Lower lobe of right lung (tissue), 2 donors: ENCODE measurements around the gene SFI1. TPM values are rescaled to one million over a fixed set of nuclear protein-coding genes. Genes with fewer than 3 reads are reported as not detected.

Experiments used
- ATAC-seq, 2 donors: fragments of 200-7000 bp; cut with Tn5 transposase; one replicate each; pipeline ENCODE4 v1.9.1; 2020 to 2022; ENCODE audit warnings: mild to moderate bottlenecking in 2 of 2, moderate library complexity in 2 of 2
- DNase-seq: peaks from one replicate; pipeline ENCODE4 v3.0.0-alpha.2; 2020
- H3K27ac ChIP-seq: fragments of 200-600 bp; one replicate; pipeline ENCODE4 v1.8.0; 2022
- H3K27me3 ChIP-seq: fragments of 200-600 bp; one replicate; pipeline ENCODE4 v1.8.0; 2022; ENCODE audit warnings: low read depth
- H3K36me3 ChIP-seq: fragments of 200-600 bp; one replicate; pipeline ENCODE4 v1.8.0; 2022; ENCODE audit warnings: mild to moderate bottlenecking
- H3K4me1 ChIP-seq: fragments of 200-600 bp; one replicate; pipeline ENCODE4 v1.8.0; 2022
- H3K4me3 ChIP-seq: fragments of 200-600 bp; one replicate; pipeline ENCODE4 v1.8.0; 2022; ENCODE audit warnings: mild to moderate bottlenecking
- H3K9me3 ChIP-seq: fragments of 200-600 bp; one replicate; pipeline ENCODE4 v1.8.0; 2022
- intact Hi-C: fragments of 100-400 bp; cut with DNase I; formaldehyde crosslinking; loops from one replicate; pipeline ENCODE4 v1.11.0; 2022
- total RNA-seq: library from RNA; stranded (reverse); fragmentation: NEBNext Ultra II Directional; extraction: Animal tissue kit (Norgen Biotek cat#: 25700); gene quantifications from one replicate; pipeline ENCODE4 v1.2.1, GENCODE V29; 2021
- TF ChIP-seq, protein P1 (sequence below): fragments of 200-600 bp; IDR thresholded peaks from one replicate; pipeline ENCODE4 v1.8.0; 2022; ENCODE audit warnings: antibody characterized with exemption, mild to moderate bottlenecking
- donor health status: DM: no; HTN: yes; CAD: no; lungs with severe emphysema.

SFI1 gene
- total RNA-seq, 1 donor from 2014 or later, result 37.5 TPM

DNA sequence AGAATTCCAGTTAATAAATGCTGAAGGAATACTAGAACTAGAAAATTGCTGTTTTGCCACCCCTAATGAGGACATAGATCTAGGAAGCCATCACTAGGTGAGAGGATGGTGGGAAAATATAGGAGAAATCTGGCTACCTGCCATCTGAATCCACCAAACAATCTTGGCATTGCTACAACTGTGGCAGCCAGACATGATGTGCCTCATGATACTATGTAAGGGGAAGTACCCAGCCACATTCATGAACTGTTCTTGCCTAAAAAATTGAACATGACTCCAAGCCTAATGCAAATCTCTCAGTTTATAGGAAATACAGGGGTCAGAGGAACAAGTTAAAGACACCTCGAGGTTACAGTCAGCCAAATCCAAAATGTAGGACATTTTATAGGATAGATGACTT lies 72.8 kb downstream of the SFI1 start:
- TF ChIP-seq, protein P1, sequence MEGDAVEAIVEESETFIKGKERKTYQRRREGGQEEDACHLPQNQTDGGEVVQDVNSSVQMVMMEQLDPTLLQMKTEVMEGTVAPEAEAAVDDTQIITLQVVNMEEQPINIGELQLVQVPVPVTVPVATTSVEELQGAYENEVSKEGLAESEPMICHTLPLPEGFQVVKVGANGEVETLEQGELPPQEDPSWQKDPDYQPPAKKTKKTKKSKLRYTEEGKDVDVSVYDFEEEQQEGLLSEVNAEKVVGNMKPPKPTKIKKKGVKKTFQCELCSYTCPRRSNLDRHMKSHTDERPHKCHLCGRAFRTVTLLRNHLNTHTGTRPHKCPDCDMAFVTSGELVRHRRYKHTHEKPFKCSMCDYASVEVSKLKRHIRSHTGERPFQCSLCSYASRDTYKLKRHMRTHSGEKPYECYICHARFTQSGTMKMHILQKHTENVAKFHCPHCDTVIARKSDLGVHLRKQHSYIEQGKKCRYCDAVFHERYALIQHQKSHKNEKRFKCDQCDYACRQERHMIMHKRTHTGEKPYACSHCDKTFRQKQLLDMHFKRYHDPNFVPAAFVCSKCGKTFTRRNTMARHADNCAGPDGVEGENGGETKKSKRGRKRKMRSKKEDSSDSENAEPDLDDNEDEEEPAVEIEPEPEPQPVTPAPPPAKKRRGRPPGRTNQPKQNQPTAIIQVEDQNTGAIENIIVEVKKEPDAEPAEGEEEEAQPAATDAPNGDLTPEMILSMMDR, result no peak
- H3K27me3 ChIP-seq, result no peaks in the 10 kb centered on the region
- no peak overlapping the region for H3K4me3 ChIP-seq
- no peak for ATAC-seq
- intact Hi-C loops, result no loop called here
- DNase-seq, result no peak
- no peaks in the 10 kb centered on the region for H3K4me1 ChIP-seq
- peaks cover 20% of the 10 kb centered on the region for H3K36me3 ChIP-seq
- no peak overlapping the region for H3K27ac ChIP-seq
- no peaks in the 10 kb centered on the region for H3K9me3 ChIP-seq

DNA sequence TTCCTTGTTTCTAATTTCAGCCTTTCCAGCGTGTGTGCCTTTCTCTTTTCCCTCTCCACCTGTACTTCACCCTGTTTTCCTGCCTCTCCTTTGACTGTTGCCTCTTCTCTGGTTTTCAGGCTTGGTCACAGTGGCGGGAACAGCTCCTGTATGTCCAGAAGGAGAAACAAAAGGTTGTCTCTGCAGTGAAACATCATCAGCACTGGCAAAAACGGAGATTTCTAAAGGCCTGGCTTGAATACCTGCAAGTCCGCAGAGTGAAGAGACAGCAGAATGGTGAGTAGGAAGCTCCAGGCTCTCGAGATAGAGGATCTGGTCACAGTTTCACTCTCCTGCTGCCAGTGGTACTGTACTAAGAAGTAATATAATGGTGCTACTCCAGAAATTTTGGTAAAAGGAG lies 76.6 kb downstream of the SFI1 start:
- Histone ChIP-seq H3K27ac (no peak overlapping the region), H3K4me3 (no peak overlapping the region), H3K4me1 (no peaks in the 10 kb centered on the region), H3K27me3 (no peaks in the 10 kb centered on the region), H3K9me3 (no peaks in the 10 kb centered on the region), H3K36me3 (peaks cover 48% of the 10 kb centered on the region)
- intact Hi-C loops, result no loop called here
- TF ChIP-seq, protein P1, result no peak
- ATAC-seq, result no peak
- DNase-seq, result no peak

DNA sequence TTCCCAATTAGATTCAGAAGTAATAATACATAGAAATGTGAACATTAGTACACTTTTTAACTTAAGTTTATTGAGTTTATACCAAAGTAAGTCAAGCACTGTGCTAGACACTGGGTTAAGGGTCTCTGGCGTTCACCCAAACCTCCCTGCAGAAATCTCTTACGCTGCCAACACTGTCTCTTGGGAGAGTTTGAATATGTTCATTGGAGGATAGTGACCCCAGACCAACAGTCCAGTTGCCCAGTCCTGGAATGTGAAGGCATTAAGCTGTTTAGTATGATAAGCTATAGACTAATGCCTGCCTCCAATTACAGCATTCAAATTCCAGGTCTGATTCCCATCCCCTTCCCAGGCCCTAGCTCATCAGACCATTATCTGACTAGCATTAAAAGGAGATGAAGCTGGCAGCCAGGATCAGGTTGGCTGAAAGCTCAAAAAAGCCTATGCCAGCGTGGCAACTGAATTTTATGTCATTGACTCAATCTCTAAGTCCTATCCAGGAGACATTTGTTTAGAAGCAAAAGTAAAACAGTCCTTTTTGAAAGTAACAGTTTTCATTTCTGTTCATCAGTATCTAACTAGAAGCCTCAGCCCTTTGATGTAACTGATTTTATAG lies 77.8 kb downstream of the SFI1 start:
- no peak overlapping the region for H3K4me3 ChIP-seq
- H3K9me3 ChIP-seq, result no peaks in the 10 kb centered on the region
- no peak for DNase-seq
- peaks cover 61% of the 10 kb centered on the region for H3K36me3 ChIP-seq
- no peaks in the 10 kb centered on the region for H3K4me1 ChIP-seq
- no peak overlapping the region for H3K27ac ChIP-seq
- TF ChIP-seq, protein P1, result no peak
- H3K27me3 ChIP-seq, result no peaks in the 10 kb centered on the region
- intact Hi-C loops, result no loop called here
- no peak for ATAC-seq

DNA sequence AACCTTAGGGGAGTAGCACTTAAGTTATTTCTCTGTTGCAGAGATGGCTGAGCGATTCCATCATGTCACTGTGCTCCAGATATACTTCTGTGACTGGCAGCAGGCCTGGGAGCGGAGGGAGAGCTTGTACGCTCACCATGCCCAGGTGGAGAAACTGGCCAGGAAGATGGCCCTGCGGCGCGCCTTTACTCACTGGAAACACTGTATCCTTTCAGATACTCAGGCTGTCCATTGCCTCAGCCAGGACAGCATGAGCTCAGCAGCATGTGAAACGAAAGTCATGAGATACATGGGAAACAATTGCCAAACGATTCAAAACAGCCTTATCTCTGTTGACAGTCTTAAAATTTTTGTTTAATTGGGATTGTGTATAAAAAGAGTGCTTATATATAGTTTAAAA lies 78.9 kb downstream of the SFI1 start:
- no peaks in the 10 kb centered on the region for H3K9me3 ChIP-seq
- intact Hi-C loops, result no loop called here
- H3K27me3 ChIP-seq, result no peaks in the 10 kb centered on the region
- H3K36me3 ChIP-seq, result peaks cover 65% of the 10 kb centered on the region
- no peak overlapping the region for H3K4me3 ChIP-seq
- ATAC-seq, result no peak
- no peaks in the 10 kb centered on the region for H3K4me1 ChIP-seq
- no peak overlapping the region for H3K27ac ChIP-seq
- TF ChIP-seq, protein P1, result no peak
- DNase-seq, result no peak

DNA sequence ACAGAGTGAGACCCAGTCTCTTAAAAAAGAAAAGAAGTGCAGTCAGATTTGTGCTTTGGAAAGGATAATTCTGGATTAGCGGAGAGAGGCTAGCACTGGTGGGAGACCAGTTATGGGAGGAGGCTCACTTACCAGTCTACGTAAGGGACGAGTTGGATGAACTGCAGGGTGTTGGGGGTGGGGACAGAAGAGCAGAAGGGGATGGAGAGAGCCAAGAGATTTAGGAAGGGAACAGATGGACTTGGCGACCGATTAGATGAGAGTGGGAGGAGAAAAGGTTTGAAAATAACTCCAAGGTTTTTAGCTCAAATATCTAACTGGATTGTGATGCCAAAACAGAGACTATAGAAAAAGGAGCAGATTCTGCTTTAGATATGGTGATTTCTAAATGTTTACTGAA lies 81.4 kb downstream of the SFI1 start:
- intact Hi-C loops, result no loop called here
- no peaks in the 10 kb centered on the region for H3K9me3 ChIP-seq
- ATAC-seq, result no peak
- TF ChIP-seq, protein P1, result no peak
- H3K27me3 ChIP-seq, result no peaks in the 10 kb centered on the region
- no peaks in the 10 kb centered on the region for H3K4me1 ChIP-seq
- no peak overlapping the region for H3K4me3 ChIP-seq
- no peak for DNase-seq
- no peak overlapping the region for H3K27ac ChIP-seq
- peaks cover 64% of the 10 kb centered on the region for H3K36me3 ChIP-seq
